Fibroblast of lung (primary cell): ENCODE results near the gene SUN5. TPM values are rescaled to one million over a fixed set of nuclear protein-coding genes. Genes with fewer than 3 reads are reported as not detected.

Source experiments
- DNase-seq, 2 donors: peaks; one replicate each; pipeline versions ENCODE4 v3.0.0 to v3.0.0-alpha.2; 2010; ENCODE audit warnings: low read depth in 2 of 2
- H2AFZ ChIP-seq: 2 replicates; pipeline ENCODE4 v1.5.1; 2012; ENCODE audit warnings: low read length, control low read depth, inconsistent platforms
- H3K27ac ChIP-seq: 2 replicates; pipeline ENCODE4 v1.5.1; 2011; ENCODE audit warnings: low read length, control low read depth; ENCODE audit not compliant: insufficient read depth
- H3K27me3 ChIP-seq: 2 replicates; pipeline ENCODE4 v1.5.1; 2011; ENCODE audit warnings: mild to moderate bottlenecking, low read length; ENCODE audit not compliant: control insufficient read depth, insufficient read depth
- H3K36me3 ChIP-seq: 2 replicates; pipeline ENCODE4 v1.5.1; 2011; ENCODE audit warnings: low read length; ENCODE audit not compliant: control insufficient read depth, insufficient read depth
- H3K4me1 ChIP-seq: 2 replicates; pipeline ENCODE4 v1.5.1; 2011; ENCODE audit warnings: low read length; ENCODE audit not compliant: control insufficient read depth, insufficient read depth; ENCODE audit errors: extremely low read depth
- H3K4me2 ChIP-seq: 2 replicates; pipeline ENCODE4 v1.5.1; 2011; ENCODE audit warnings: low read length, control low read depth; ENCODE audit not compliant: insufficient read depth; ENCODE audit errors: extremely low read depth
- H3K4me3 ChIP-seq, 4 experiments: fragments of 200-600 bp in 1 of 4; sonication (generic) in 1 of 4; replicated peaks in 1 of 4; 2 replicates each; pipeline ENCODE4 v1.5.1; 2011 to 2016; ENCODE audit warnings: low read length in 4 of 4, low read depth in 3 of 4, mild to moderate bottlenecking in 3 of 4, control low read depth in 2 of 4, inconsistent platforms in 1 of 4, mixed read lengths in 1 of 4; ENCODE audit not compliant: insufficient read depth in 1 of 4; ENCODE audit errors: control extremely low read depth in 1 of 4
- H3K79me2 ChIP-seq: 2 replicates; pipeline ENCODE4 v1.5.1; 2012; ENCODE audit warnings: mild to moderate bottlenecking, low read length, inconsistent platforms; ENCODE audit not compliant: control insufficient read depth, insufficient read depth
- H3K9ac ChIP-seq: 2 replicates; pipeline ENCODE4 v1.5.1; 2011; ENCODE audit warnings: mild to moderate bottlenecking, low read length, control low read depth; ENCODE audit not compliant: insufficient read depth
- H3K9me3 ChIP-seq: 2 replicates; pipeline ENCODE4 v1.5.1; 2012; ENCODE audit warnings: low read depth, low read length; ENCODE audit not compliant: control insufficient read depth, insufficient read depth
- H4K20me1 ChIP-seq: 2 replicates; pipeline ENCODE4 v1.5.1; 2011; ENCODE audit warnings: low read length; ENCODE audit not compliant: control insufficient read depth, insufficient read depth; ENCODE audit errors: extremely low read depth
- CTCF ChIP-seq, 2 donors: IDR thresholded peaks in 1 of 2; conservative IDR thresholded peaks in 1 of 2; 1 replicate in 1 of 2; 2 replicates in 1 of 2; pipeline ENCODE4 v1.5.1; 2011 to 2012; ENCODE audit warnings: low read length in 2 of 2, control low read depth in 1 of 2, inconsistent platforms in 1 of 2, low read depth in 1 of 2, mild to moderate bottlenecking in 1 of 2
- EZH2 ChIP-seq: IDR thresholded peaks from 2 replicates; pipeline ENCODE4 v1.5.1; 2012; ENCODE audit warnings: low read length, control low read depth, mild to moderate bottlenecking; ENCODE audit errors: missing control alignments
- polyA plus RNA-seq, 2 donors: library from polyadenylated mRNA; depleted of rRNA in 1 of 2; stranded (reverse) in 1 of 2; unstranded in 1 of 2; fragments of >200 nt; gene quantifications; 2 replicates each; pipeline ENCODE4 v1.2.1, GENCODE V29; 2011 to 2012; ENCODE audit warnings: missing spikeins in 1 of 2
- total RNA-seq: library from RNA; depleted of rRNA; stranded (reverse); fragments of >200 nt; gene quantifications from 2 replicates; pipeline ENCODE4 v1.2.1, GENCODE V29; 2014

The SUN5 gene
- total and polyA plus RNA-seq, 2 donors (not counting 1 experiment from before 2014, with no cell fraction given) = not detected

- DNase-seq = no peak
- TF ChIP-seq EZH2 (no peak), CTCF (conservative IDR thresholded peaks at IDR 0.05 in 1 of 2, IDR thresholded peaks at IDR 0.05 in 1 of 2; ENCODE audit: low read depth in 1 of 2, low read length in 2 of 2) (no peak)
Observed at GRCh38 chr20:33042983-33043730, 38.9 kb upstream of the SUN5 start.

GRCh38 chr20:33042430-33042829 lies 38.2 kb upstream of the SUN5 start:
- Histone ChIP-seq H3K4me2 (no peak overlapping the region), H3K4me3 (no peak overlapping the region), H3K9ac (no peak overlapping the region), H3K27me3 (no peaks in the 10 kb centered on the region), H3K9me3 (no peaks in the 10 kb centered on the region), H3K27ac (no peak overlapping the region), H3K79me2 (no peaks in the 10 kb centered on the region), H3K36me3 (no peaks in the 10 kb centered on the region), H3K4me1 (no peaks in the 10 kb centered on the region), H2AFZ (no peak overlapping the region), H4K20me1 (no peaks in the 10 kb centered on the region)
- DNase-seq = no peak
- TF ChIP-seq CTCF (conservative IDR thresholded peaks at IDR 0.05 in 1 of 2, IDR thresholded peaks at IDR 0.05 in 1 of 2; ENCODE audit: low read depth in 1 of 2, low read length in 2 of 2) (no peak), EZH2 (no peak)

More at GRCh38 chr20:33042983-33043730, 38.9 kb upstream of the SUN5 start:
- H3K36me3 ChIP-seq = no peaks in the 10 kb centered on the region
- no peak overlapping the region for H3K4me3 ChIP-seq
- H3K9me3 ChIP-seq = no peaks in the 10 kb centered on the region
- H4K20me1 ChIP-seq = no peaks in the 10 kb centered on the region
- no peaks in the 10 kb centered on the region for H3K4me1 ChIP-seq
- H3K9ac ChIP-seq = no peak overlapping the region
- no peak overlapping the region for H3K4me2 ChIP-seq
- no peak overlapping the region for H3K27ac ChIP-seq
- H3K79me2 ChIP-seq = no peaks in the 10 kb centered on the region
- H3K27me3 ChIP-seq = no peaks in the 10 kb centered on the region
- H2AFZ ChIP-seq = no peak overlapping the region

GRCh38 chr20:33038243-33038642 lies 34.0 kb upstream of the SUN5 start:
- Histone ChIP-seq H4K20me1 (no peaks in the 10 kb centered on the region), H3K4me1 (no peaks in the 10 kb centered on the region), H3K27ac (no peak overlapping the region), H3K36me3 (no peaks in the 10 kb centered on the region), H3K9me3 (no peaks in the 10 kb centered on the region), H3K9ac (no peak overlapping the region), H2AFZ (no peak overlapping the region), H3K79me2 (no peaks in the 10 kb centered on the region), H3K27me3 (no peaks in the 10 kb centered on the region), H3K4me3 (no peak overlapping the region), H3K4me2 (no peak overlapping the region)
- TF ChIP-seq EZH2 (no peak), CTCF (conservative IDR thresholded peaks at IDR 0.05 in 1 of 2, IDR thresholded peaks at IDR 0.05 in 1 of 2; ENCODE audit: low read depth in 1 of 2, low read length in 2 of 2) (no peak)
- no peak for DNase-seq
